ENCODE data around the gene SETD1A. TPM values are rescaled to one million over a fixed set of nuclear protein-coding genes. Genes with fewer than 3 reads are reported as not detected.

Gene SETD1A
- total RNA-seq, 1 donor from 2014 or later = 23.4 TPM

DNA sequence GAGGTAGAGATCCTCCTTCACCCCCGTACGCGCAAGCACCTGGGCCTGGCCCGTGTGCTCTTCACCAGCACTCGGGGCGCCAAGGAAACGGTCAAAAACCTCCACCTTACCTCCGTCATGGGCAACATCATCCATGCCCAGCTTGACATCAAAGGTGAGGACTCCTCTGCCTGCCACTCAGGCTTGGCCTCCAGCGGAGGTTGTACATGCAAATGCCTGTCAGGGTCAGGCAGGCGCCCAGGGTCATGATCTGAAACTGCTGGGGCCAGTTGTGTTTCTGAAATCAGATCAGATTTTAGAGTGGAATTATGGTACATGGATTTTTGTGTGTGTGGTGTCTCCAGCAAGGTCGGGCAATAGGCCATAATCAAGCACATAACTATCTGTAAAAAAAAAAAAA lies 3.8 kb downstream of the SETD1A start:
- Mint-ChIP-seq H3K36me3 (ENCODE audit: low read depth, unreplicated experiment) (peaks cover 49% of the 10 kb centered on the region), H3K9me3 (ENCODE audit: unreplicated experiment) (no peaks in the 10 kb centered on the region), H3K4me3 (ENCODE audit: unreplicated experiment) (peak overlapping the region; percentile 37), H3K27me3 (ENCODE audit: unreplicated experiment) (peaks cover 23% of the 10 kb centered on the region), H3K4me1 (ENCODE audit: unreplicated experiment) (peaks cover 13% of the 10 kb centered on the region), H3K27ac (ENCODE audit: unreplicated experiment) (no peak overlapping the region)
- no peak for DNase-seq (ENCODE audit: low spot score)
- TF ChIP-seq, protein P1, sequence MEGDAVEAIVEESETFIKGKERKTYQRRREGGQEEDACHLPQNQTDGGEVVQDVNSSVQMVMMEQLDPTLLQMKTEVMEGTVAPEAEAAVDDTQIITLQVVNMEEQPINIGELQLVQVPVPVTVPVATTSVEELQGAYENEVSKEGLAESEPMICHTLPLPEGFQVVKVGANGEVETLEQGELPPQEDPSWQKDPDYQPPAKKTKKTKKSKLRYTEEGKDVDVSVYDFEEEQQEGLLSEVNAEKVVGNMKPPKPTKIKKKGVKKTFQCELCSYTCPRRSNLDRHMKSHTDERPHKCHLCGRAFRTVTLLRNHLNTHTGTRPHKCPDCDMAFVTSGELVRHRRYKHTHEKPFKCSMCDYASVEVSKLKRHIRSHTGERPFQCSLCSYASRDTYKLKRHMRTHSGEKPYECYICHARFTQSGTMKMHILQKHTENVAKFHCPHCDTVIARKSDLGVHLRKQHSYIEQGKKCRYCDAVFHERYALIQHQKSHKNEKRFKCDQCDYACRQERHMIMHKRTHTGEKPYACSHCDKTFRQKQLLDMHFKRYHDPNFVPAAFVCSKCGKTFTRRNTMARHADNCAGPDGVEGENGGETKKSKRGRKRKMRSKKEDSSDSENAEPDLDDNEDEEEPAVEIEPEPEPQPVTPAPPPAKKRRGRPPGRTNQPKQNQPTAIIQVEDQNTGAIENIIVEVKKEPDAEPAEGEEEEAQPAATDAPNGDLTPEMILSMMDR (IDR thresholded peaks at IDR 0.05; ENCODE audit: unreplicated experiment) = no peak

DNA sequence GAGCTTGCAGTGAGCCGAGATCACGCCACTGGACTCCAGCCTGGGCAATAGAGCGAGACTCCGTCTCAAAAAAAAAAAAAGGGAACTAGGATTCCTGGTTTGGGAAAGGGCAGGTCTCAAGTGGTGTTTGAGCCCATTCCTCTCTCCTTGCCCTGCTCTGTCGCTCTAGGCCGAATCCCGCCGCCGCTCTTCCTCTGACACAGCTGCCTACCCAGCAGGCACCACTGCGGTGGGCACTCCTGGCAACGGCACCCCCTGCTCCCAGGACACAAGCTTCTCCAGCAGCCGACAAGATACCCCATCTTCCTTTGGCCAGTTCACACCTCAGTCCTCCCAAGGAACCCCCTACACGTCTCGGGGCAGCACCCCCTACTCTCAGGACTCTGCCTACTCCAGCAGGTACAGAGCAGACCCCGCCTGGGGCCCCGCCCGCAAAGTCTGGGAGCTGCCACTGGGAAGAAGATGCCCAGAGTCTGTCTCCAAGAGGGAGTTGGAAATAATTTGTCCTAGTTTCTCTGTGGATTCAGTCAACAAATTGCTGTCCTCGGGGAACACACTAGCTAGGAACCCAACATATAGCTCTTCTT lies 6.5 kb downstream of the SETD1A start:
- H3K4me3 Mint-ChIP-seq (ENCODE audit: unreplicated experiment) = no peak overlapping the region
- TF ChIP-seq, protein P1 (IDR thresholded peaks at IDR 0.05; ENCODE audit: unreplicated experiment) = no peak
- H3K27me3 Mint-ChIP-seq (ENCODE audit: unreplicated experiment) = peaks cover 19% of the 10 kb centered on the region
- peaks cover 62% of the 10 kb centered on the region for H3K36me3 Mint-ChIP-seq (ENCODE audit: low read depth, unreplicated experiment)
- no peak for DNase-seq (ENCODE audit: low spot score)
- peaks cover 7% of the 10 kb centered on the region for H3K4me1 Mint-ChIP-seq (ENCODE audit: unreplicated experiment)
- no peaks in the 10 kb centered on the region for H3K9me3 Mint-ChIP-seq (ENCODE audit: unreplicated experiment)
- no peak overlapping the region for H3K27ac Mint-ChIP-seq (ENCODE audit: unreplicated experiment)

DNA sequence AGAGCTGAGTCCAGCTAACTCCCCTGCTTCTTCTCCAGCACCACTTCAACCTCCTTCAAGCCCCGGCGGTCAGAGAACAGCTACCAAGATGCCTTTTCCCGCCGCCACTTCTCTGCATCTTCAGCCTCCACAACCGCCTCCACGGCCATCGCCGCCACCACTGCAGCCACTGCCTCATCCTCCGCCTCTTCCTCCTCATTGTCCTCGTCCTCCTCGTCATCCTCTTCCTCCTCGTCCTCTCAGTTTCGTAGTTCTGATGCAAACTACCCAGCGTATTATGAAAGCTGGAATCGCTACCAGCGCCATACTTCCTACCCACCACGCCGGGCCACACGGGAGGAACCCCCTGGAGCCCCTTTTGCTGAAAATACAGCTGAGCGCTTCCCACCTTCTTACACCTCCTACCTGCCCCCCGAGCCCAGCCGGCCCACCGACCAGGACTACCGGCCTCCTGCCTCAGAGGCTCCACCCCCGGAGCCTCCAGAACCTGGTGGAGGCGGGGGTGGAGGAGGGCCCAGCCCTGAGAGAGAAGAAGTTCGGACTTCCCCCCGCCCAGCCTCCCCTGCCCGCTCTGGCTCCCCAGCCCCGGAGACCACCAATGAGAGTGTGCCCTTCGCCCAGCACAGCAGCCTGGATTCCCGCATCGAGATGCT lies 7.1 kb downstream of the SETD1A start:
- H3K36me3 Mint-ChIP-seq (ENCODE audit: low read depth, unreplicated experiment) = peaks cover 62% of the 10 kb centered on the region
- H3K4me1 Mint-ChIP-seq (ENCODE audit: unreplicated experiment) = peaks cover under 1% of the 10 kb centered on the region
- no peaks in the 10 kb centered on the region for H3K9me3 Mint-ChIP-seq (ENCODE audit: unreplicated experiment)
- no peak for DNase-seq (ENCODE audit: low spot score)
- TF ChIP-seq, protein P1 (IDR thresholded peaks at IDR 0.05; ENCODE audit: unreplicated experiment) = no peak
- peaks cover 17% of the 10 kb centered on the region for H3K27me3 Mint-ChIP-seq (ENCODE audit: unreplicated experiment)
- peak overlapping the region; percentile 68 for H3K4me3 Mint-ChIP-seq (ENCODE audit: unreplicated experiment)
- H3K27ac Mint-ChIP-seq (ENCODE audit: unreplicated experiment) = no peak overlapping the region

DNA sequence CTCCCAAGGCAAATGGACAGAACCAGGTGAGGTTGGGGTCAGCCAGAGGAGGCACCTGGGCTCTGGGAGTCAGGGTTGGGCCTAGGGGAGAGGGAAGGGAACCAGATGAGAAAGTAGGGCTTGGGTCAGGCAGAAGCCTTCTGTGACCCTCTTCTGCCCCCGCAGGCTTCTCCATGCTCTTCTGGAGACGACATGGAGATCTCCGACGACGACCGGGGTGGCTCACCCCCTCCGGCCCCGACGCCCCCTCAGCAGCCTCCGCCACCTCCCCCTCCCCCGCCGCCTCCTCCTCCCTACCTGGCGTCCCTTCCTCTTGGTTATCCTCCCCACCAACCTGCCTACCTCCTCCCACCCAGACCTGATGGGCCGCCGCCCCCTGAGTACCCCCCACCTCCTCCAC lies 7.9 kb downstream of the SETD1A start:
- no peak for DNase-seq (ENCODE audit: low spot score)
- H3K36me3 Mint-ChIP-seq (ENCODE audit: low read depth, unreplicated experiment) = peaks cover 57% of the 10 kb centered on the region
- TF ChIP-seq, protein P1 (IDR thresholded peaks at IDR 0.05; ENCODE audit: unreplicated experiment) = no peak
- peaks cover 12% of the 10 kb centered on the region for H3K27me3 Mint-ChIP-seq (ENCODE audit: unreplicated experiment)
- H3K4me3 Mint-ChIP-seq (ENCODE audit: unreplicated experiment) = no peak overlapping the region
- H3K9me3 Mint-ChIP-seq (ENCODE audit: unreplicated experiment) = no peaks in the 10 kb centered on the region
- H3K27ac Mint-ChIP-seq (ENCODE audit: unreplicated experiment) = no peak overlapping the region
- H3K4me1 Mint-ChIP-seq (ENCODE audit: unreplicated experiment) = no peaks in the 10 kb centered on the region

DNA sequence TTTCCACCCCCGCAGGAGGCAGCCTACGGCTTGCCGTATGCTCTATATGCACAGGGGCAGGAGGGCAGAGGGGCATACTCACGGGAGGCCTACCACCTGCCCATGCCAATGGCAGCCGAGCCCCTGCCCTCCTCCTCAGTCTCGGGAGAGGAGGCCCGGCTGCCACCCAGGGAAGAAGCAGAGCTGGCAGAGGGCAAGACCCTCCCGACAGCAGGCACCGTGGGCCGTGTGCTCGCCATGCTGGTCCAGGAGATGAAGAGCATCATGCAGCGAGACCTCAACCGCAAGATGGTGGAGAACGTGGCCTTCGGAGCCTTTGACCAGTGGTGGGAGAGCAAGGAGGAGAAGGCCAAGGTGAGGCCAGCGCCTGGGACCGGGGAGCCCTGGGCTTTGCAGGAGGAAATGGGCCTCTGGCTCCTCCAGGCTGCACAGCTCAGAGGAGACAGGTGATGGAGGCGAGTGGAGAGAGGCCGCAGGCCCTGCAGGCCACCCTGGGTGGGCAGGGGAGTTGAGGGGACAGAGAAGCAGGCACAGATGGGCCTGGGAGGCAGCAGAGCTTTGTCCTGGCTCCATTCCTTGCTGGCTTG lies 8.6 kb downstream of the SETD1A start:
- Mint-ChIP-seq H3K4me1 (ENCODE audit: unreplicated experiment) (no peaks in the 10 kb centered on the region), H3K36me3 (ENCODE audit: low read depth, unreplicated experiment) (peaks cover 61% of the 10 kb centered on the region), H3K27ac (ENCODE audit: unreplicated experiment) (no peak overlapping the region), H3K27me3 (ENCODE audit: unreplicated experiment) (peaks cover 12% of the 10 kb centered on the region), H3K9me3 (ENCODE audit: unreplicated experiment) (no peaks in the 10 kb centered on the region), H3K4me3 (ENCODE audit: unreplicated experiment) (no peak overlapping the region)
- TF ChIP-seq, protein P1 (IDR thresholded peaks at IDR 0.05; ENCODE audit: unreplicated experiment) = no peak
- no peak for DNase-seq (ENCODE audit: low spot score)

Measured in endothelial cell (in vitro differentiated cells).